PFSK-1 (cell line): ENCODE measurements around the gene FNIP2.

Source experiments
- SIN3A ChIP-seq: IDR thresholded peaks from 2 replicates; pipeline ENCODE4 v1.6.1; 2012; ENCODE audit warnings: mild to moderate bottlenecking, low read length, moderate library complexity, borderline replicate concordance; ENCODE audit not compliant: insufficient read depth
- TAF1 ChIP-seq: IDR thresholded peaks from 2 replicates; pipeline ENCODE4 v1.6.1; 2012; ENCODE audit warnings: low read length, control low read depth, borderline replicate concordance; ENCODE audit not compliant: insufficient read depth

GRCh38 chr4:158754385-158755180, 14.2 kb upstream of the FNIP2 start:
- no peak for TF ChIP-seq TAF1
- TF ChIP-seq SIN3A, result no peak
